HG03060 (cell line): ENCODE data around the gene C11orf21.
"Not testable (repeated sequence)": the region's sequence is repeated elsewhere in the genome, so short reads cannot be mapped to it uniquely, and the experiment has no call there.

Experiments used
- ATAC-seq: cut with Tn5 transposase; IDR thresholded peaks from one replicate; pipeline ENCODE4 v1.9.1; 2021; ENCODE audit warnings: low read depth, moderate number of reproducible peaks; ENCODE audit not compliant: unreplicated experiment

The C11orf21 gene

GRCh38 chr11:2301631-2302305 lies at the start of gene C11orf21, which contains the start of gene TSPAN32:
Gene C11orf21 (minus strand): TSS chr11:2301918. CDS start chr11:2301808, 110 bp downstream.
Gene TSPAN32 (plus strand): TSS chr11:2302013. CDS start chr11:2302150, 137 bp downstream.
- ATAC-seq: no peak

DNA sequence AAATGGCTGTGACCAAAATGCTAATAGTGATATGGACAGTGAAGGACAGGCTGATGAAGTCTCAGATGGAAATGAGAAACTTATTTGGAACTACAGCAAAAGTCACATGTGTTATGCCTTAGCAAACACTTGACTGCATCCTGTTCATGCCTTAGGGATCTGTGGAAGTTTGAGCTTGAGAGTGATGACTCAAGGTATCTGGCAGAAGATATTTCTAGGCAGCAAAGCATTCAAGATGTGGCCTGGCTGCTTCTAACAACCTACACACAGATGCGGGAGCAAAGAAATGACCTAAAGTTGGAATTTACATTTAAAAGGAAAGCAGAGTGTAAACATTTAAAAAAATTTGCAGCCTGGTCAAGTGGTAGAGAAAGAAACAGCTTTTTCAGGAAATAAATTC lies 47.3 kb upstream of the C11orf21 start:
- no peak for ATAC-seq

DNA sequence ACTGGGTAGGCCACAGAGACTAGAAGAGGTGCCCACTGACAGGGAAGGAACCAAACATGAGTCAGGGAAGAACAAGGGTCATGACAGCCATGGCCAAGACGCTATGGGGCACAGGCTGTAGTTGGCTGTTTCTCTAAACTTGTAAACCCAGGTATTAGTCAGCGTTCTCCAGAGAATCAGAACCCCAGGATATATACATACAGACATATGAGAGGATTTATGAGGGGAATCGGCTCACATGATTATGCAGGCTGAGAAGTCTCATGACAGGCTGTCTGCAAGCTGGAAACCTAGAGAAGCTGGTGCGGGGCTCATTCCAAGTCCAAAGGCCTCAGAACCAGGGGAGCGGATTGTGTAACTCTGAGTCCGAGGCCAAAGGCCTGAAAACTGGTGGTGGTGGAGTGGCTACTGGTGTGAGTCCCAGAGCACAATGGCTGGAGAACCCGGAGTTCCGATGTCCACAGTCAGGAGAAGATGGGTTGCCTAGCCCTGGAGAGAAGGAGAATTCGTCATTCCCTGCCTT lies 45.7 kb upstream of the C11orf21 start:
- no peak for ATAC-seq

- no peak for ATAC-seq
Measured at GRCh38 chr11:2346586-2347307, 45.0 kb upstream of the C11orf21 start.

DNA sequence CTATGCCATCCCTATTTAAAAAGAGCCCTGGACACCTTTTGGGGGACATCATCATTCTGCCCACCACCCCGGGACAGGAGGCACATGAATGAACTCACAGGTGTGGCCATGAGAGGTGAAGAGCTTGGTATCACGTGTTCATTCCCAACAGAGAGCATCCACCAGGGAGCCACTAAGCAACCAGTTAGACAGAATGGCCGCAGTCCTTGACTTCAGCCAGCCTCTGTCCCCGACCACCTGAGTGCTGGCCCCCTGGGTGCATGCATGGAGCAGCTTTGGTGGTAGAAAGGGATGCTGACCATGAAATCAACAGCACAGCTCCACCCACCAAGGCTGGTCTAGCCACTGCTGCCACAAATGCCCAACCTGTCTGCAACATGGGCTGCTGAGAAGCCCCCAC lies 44.3 kb upstream of the C11orf21 start:
- ATAC-seq: no peak

DNA sequence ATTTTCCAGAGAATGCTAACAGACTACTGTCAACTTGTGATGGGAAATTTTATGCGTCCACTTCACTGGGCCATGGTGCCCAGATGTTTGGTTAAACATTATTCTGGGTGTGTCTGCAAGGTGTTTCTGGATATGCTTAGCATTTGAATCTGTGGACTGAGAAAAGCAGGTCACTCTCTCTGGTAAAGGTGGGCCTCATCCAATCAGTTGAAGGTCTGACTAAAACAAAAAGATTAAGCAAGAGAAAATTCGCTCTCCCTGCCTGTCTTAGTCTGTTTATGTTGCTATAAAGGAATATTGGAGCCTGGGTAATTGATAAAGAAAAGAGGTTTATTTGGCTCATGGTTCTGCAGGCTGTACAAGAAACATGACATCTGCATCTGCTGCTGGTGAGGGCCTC lies 43.3 kb upstream of the C11orf21 start:
- ATAC-seq: no peak

GRCh38 chr11:2343502-2343901 lies 41.8 kb upstream of the C11orf21 start:
- no peak for ATAC-seq

DNA sequence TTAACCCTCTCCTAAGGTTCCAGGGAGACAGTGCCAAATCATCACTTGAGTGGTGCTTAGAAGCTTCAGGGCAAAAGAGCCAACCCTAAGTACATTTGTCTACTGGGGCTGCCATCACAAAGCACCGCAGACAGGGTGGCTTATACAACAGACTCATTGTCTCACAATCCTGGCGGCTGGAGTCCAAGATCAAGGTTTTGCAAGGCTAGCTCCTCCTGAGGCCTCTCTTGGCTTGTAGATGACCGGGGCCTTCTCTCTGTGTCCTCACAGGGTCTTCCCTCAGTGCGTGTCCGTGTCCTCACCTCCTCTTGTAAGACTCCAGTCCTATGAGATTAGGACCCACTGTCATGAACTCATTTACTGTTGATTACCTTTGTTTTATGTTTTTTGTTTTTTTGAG lies 41.3 kb upstream of the C11orf21 start:
- ATAC-seq: no peak

GRCh38 chr11:2342557-2342956 lies 40.8 kb upstream of the C11orf21 start:
- ATAC-seq: no peak

DNA sequence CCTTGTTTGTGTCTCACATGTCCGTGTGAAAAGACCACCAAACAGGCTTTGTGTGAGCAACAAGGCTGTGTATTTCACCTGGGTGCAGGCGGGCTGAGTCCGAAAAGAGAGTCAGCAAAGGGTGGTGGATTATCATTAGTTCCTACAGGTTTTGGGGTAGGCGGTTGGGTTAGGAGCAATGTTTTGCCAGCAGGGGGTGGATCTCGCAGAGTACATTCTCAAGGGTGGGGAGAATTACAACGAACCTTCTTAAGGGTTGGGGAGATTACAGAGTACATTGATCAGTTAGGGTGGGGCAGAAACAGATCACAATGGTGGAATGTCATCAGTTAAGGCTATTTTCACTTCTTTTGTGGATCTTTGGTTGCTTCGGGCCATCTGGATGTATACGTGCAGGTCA lies 37.0 kb upstream of the C11orf21 start:
- ATAC-seq: not testable (repeated sequence)

DNA sequence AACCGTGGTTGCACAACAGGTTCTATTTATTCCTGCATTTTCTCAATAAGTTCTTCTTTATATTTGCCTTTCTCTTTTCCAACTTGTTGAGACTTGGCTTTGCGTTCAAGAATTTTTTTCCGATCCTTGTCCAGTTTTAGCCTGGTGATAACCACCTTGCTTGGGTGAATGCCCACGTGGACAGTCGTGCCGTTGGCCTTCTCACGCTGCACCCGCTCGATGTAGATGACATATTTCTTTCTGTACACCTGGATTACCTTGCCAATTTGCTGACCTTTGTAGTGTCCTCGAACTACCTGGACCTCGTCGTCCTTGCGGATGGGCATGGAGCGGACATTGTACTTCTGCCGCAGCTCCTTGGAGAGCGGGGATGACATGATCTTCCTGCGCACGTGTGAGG lies 33.6 kb upstream of the C11orf21 start:
- ATAC-seq: not testable (repeated sequence)

DNA sequence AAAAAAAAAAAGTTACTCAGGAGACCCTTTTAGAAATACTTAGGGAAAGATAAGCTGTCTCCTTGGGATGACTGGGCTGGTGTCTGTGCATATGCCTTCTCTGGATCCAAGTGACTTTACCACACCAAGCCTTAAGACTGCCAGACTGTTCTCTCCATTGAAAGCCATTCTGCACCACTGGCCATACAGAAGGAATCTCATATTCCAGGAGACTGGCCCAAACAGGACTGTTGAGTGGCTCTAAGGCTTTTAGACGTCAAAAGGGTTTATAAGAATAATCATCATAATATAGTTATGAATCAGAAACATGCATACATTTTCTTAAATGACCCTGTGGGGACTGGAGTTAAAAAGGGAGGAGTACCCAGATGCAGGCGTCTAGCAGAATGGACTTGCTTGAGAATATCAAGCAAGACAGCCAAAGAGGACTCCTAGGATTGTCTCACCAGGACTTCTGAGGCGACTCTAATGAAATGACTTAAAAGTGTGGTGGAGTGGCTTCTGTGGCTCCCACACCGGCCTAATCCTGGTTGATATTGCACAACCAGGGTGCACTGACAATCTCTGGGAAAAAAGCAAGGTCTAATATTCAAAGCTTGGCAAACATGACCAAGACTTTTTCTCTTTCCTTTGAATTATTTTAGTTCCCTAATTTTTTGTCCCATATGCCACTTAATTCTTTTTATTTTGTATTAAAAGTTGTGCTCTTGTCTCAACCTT lies 31.9 kb upstream of the C11orf21 start:
- ATAC-seq: not testable (repeated sequence)

- ATAC-seq: not testable (repeated sequence)
Measured at GRCh38 chr11:2332569-2332968, 30.9 kb upstream of the C11orf21 start.

DNA sequence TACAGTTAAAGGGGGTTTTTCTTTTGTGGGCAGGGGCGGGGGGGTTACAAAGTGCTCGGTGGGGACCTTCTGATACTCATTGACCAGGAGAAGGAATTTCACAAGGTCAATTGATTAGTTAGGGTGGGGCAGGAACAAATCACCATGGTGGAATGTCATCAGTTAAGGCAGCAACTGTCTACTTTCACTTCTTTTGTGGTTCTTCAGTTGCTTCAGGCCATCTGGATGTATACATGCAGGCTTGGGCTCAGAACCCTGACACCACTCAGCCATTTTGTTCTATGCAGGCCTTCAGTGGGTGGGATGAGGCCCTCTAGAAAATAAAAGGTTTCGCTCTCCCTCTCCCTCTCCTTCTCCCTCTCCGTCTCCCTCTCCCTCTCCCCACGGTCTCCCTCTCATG lies 29.7 kb upstream of the C11orf21 start:
- no peak for ATAC-seq

- ATAC-seq: no peak
Measured at GRCh38 chr11:2330696-2331095, 29.0 kb upstream of the C11orf21 start.

DNA sequence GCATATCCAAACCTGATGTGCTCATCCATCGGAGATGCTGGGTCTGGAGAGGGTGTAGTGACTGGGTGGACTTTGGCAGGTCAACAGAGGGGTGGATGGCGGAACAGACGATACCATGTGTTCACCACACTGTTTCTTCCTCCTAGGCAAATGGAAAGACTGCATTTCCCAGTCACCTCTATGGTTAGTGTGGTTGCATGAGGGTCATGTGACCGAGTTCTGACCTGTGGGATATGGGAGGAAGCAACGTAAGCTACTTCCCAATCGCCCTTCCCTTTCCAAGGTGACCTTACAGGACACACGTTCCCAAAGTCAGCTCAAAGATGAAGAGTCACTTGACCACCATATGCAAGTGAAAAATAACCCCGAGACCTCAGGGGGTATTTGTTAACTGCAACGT lies 27.8 kb upstream of the C11orf21 start:
- no peak for ATAC-seq

GRCh38 chr11:2328656-2329354 lies 27.1 kb upstream of the C11orf21 start:
- ATAC-seq: no peak

- no peak for ATAC-seq
Measured at GRCh38 chr11:2328021-2328420, 26.3 kb upstream of the C11orf21 start.

DNA sequence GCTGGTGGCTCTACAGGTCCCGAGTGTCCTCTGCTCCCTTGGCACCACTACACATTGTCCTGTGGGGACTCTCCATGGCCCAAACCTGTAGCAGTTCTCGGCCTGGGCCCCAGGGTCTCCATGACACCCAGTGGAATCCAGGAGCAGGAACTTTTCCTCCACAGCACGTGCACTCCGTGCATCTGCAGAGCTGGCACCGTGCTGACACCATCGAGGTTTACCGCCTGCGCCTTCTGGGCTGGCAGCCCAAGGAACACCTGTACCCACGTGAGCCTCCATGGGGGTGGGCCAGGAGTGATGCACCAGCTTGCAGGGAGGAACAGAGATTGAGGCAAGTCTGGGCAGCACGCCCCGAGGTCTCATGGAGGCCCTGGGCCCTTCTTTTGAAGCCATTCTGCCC lies 25.3 kb upstream of the C11orf21 start:
- ATAC-seq: no peak

GRCh38 chr11:2325719-2326118 lies 24.0 kb upstream of the C11orf21 start:
- ATAC-seq: no peak

DNA sequence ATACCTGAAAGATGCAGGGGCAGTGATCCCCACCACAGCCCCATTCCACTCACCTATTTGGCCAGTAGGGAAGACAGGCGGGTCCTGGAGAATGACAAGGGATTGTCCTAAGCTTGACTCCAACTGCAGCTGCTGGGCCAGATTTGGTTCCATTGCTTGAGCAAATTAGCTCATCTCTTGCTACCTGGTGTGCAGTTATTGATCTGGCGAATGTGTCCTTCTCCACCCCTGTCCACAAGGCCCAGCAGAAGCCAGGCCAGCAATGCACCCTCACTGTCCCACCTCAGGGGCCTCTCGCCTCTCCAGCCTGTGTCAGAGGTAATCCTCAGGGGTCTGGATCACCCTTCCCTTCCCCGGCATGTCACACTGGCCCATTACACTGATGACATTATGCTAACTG lies 23.4 kb upstream of the C11orf21 start:
- no peak for ATAC-seq
